Brain microvascular endothelial cell (primary cell): ENCODE results near the gene VEGFA.

ENCODE experiments used
- DNase-seq: peaks from one replicate; pipeline ENCODE4 v3.0.0-alpha.2; 2020
- H3K27ac ChIP-seq: fragments of 250-450 bp; sonication (Bioruptor Pico); 2 replicates; pipeline ENCODE4 v1.5.1; 2020; ENCODE audit warnings: mild to moderate bottlenecking, moderate library complexity
- H3K27me3 ChIP-seq: fragments of 250-450 bp; sonication (Bioruptor Pico); replicated peaks from 2 replicates; pipeline ENCODE4 v1.5.1; 2020; ENCODE audit warnings: mild to moderate bottlenecking
- H3K36me3 ChIP-seq: fragments of 250-450 bp; sonication (Bioruptor Pico); replicated peaks from 2 replicates; pipeline ENCODE4 v1.5.1; 2020; ENCODE audit warnings: mild to moderate bottlenecking
- H3K4me3 ChIP-seq: 2 replicates; pipeline ENCODE4 v1.5.1; 2011; ENCODE audit warnings: low read depth, mild to moderate bottlenecking, control low read depth, low read length, moderate library complexity
- in situ Hi-C: cut with HindIII; loops from 2 replicates; pipeline ENCODE4 v1.10.0; 2017; ENCODE audit warnings: low sequenced_read_pairs, low pct_ligation_motif_present
- TF ChIP-seq, protein P1 (sequence below): IDR thresholded peaks from 2 replicates; pipeline ENCODE4 v1.5.1; 2011; ENCODE audit warnings: low read depth, mild to moderate bottlenecking, moderate library complexity, low read length, control low read depth, inconsistent platforms; ENCODE audit errors: missing control alignments

The VEGFA gene

DNA sequence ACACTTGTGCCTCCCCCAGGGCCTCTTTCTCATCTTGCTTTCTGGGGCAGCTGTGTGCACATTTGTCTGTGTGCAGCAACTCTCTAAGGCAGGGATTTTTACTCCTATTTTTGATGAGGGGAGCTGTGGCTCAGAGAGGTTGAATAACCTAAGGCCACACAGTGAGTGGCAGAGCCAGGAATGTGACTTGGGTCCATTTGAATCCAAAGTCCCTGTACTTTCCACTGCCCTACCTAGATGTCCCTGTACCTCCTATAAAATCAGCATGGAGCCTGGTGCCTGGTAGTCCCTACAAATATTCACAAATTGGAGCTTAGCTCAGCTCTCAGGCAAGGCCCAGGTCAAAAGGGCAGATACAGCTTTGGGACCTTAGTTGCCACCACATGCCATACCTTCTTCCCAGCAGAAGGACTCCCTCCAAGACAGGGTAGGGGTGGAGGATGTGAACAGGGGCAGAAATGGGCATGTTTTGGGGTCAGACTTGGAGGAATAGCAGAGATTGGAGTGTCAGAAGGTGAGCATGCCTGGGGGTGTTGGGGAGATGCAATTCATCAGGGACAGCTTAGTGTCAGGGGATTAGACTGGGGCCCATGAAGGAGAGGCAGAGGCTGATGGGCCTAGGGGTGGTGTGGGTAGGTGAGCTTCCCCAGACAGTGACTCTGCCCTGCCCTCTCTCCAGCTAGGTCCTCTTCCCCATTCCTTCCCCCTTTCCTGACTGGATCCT is 4.1 kb upstream of the VEGFA start:
- H3K27ac ChIP-seq = no peak overlapping the region
- TF ChIP-seq, protein P1, sequence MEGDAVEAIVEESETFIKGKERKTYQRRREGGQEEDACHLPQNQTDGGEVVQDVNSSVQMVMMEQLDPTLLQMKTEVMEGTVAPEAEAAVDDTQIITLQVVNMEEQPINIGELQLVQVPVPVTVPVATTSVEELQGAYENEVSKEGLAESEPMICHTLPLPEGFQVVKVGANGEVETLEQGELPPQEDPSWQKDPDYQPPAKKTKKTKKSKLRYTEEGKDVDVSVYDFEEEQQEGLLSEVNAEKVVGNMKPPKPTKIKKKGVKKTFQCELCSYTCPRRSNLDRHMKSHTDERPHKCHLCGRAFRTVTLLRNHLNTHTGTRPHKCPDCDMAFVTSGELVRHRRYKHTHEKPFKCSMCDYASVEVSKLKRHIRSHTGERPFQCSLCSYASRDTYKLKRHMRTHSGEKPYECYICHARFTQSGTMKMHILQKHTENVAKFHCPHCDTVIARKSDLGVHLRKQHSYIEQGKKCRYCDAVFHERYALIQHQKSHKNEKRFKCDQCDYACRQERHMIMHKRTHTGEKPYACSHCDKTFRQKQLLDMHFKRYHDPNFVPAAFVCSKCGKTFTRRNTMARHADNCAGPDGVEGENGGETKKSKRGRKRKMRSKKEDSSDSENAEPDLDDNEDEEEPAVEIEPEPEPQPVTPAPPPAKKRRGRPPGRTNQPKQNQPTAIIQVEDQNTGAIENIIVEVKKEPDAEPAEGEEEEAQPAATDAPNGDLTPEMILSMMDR = no peak
- H3K27me3 ChIP-seq = peaks cover 8% of the 10 kb centered on the region
- in situ Hi-C loops = no loop called here
- H3K36me3 ChIP-seq = no peaks in the 10 kb centered on the region
- no peak overlapping the region for H3K4me3 ChIP-seq
- DNase-seq = no peak

DNA sequence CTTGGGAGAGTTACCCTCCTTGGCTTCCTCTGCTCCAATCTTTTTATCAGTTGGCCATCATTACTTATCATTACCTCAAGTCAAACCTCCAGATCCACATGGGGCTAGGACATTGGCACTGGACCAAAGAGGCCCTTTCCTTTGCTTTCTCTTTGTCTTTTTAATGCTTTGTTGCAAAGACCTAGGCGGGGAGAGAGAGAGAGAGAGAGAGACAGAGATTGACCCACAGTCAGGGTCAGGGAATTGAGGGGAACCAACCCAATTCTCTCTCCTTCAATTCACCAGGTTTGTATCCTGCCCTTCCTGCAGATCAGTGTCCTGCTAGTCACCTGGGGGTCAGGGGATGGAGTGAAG is 3.5 kb upstream of the VEGFA start:
- in situ Hi-C loops = no loop called here
- Histone ChIP-seq H3K36me3 (no peaks in the 10 kb centered on the region), H3K27ac (no peak overlapping the region), H3K4me3 (no peak overlapping the region), H3K27me3 (peaks cover 2% of the 10 kb centered on the region)
- DNase-seq = no peak
- TF ChIP-seq, protein P1 = no peak

DNA sequence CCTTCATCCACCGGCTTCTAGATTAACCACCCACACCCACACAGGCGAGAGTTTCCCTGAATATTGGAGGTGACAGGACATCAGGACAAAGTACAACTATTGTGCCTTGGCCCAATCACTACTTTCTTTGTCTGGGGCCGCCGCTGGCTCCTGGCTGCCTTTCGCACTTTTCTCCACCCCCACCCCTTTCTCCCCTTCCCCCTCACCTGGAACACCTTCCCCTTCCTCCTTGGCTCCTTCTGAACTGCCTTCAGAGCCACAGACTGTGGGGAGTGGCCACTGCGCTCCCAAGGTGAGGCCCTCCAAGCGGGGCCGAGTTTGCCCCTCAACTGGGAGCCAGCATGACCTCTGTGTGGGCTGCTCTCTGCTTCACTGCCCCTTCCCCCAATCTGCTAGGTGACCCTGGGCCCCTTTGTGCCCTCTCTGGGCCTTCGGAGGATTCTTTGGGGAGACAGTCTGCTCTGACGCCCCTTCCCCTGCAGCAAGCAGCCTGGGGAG is 3.0 kb upstream of the VEGFA start:
- H3K4me3 ChIP-seq = no peak overlapping the region
- DNase-seq = no peak
- H3K36me3 ChIP-seq = no peaks in the 10 kb centered on the region
- H3K27ac ChIP-seq = no peak overlapping the region
- no peaks in the 10 kb centered on the region for H3K27me3 ChIP-seq
- TF ChIP-seq, protein P1 = no peak
- in situ Hi-C loops = no loop called here

DNA sequence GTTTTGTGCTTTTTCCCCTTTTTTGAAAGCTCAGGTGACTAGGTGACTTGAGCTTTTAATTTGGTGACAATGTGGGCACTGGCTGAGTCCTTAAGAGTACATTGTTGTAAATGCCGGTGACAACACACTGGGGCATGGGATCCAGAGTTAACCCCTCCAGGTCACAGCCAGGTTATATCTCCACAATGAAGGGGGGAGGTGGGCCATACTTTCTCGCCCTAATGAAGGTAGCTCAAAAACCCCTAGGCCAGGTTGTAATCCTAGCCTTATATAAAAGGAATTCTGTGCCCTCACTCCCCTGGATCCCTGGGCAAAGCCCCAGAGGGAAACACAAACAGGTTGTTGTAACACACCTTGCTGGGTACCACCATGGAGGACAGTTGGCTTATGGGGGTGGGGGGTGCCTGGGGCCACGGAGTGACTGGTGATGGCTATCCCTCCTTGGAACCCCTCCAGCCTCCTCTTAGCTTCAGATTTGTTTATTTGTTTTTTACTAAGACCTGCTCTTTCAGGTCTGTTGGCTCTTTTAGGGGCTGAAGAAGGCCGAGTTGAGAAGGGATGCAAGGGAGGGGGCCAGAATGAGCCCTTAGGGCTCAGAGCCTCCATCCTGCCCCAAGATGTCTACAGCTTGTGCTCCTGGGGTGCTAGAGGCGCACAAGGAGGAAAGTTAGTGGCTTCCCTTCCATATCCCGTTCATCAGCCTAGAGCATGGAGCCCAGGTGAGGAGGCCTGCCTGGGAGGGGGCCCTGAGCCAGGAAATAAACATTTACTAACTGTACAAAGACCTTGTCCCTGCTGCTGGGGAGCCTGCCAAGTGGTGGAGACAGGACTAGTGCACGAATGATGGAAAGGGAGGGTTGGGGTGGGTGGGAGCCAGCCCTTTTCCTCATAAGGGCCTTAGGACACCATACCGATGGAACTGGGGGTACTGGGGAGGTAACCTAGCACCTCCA is 2.2 kb upstream of the VEGFA start:
- H3K36me3 ChIP-seq = no peaks in the 10 kb centered on the region
- H3K27me3 ChIP-seq = no peaks in the 10 kb centered on the region
- no peak overlapping the region for H3K27ac ChIP-seq
- TF ChIP-seq, protein P1 = no peak
- H3K4me3 ChIP-seq = no peak overlapping the region
- DNase-seq = no peak
- in situ Hi-C loops = no loop called here

DNA sequence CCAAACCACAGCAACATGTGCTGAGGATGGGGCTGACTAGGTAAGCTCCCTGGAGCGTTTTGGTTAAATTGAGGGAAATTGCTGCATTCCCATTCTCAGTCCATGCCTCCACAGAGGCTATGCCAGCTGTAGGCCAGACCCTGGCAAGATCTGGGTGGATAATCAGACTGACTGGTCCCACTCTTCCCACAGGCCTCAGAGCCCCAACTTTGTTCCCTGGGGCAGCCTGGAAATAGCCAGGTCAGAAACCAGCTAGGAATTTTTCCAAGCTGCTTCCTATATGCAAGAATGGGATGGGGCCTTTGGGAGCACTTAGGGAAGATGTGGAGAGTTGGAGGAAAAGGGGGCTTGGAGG is 1.5 kb upstream of the VEGFA start:
- no peaks in the 10 kb centered on the region for H3K27me3 ChIP-seq
- no peak overlapping the region for H3K4me3 ChIP-seq
- in situ Hi-C loops = no loop called here
- no peaks in the 10 kb centered on the region for H3K36me3 ChIP-seq
- DNase-seq = no peak
- TF ChIP-seq, protein P1 = no peak
- H3K27ac ChIP-seq = no peak overlapping the region
